T-cell (primary cell): ENCODE measurements around the gene MAP4K1. TPM values are rescaled to one million over a fixed set of nuclear protein-coding genes. Genes with fewer than 3 reads are reported as not detected.

Experiments
- ATAC-seq, 4 experiments: fragments of 200-7000 bp in 3 of 4; fragments of 150-1000 bp in 1 of 4; cut with Tn5 transposase; replicated peaks in 1 of 4; 1 replicate in 3 of 4; 2 replicates in 1 of 4; pipeline ENCODE4 v1.10.0; 2021; ENCODE audit warnings: moderate library complexity in 3 of 4, mild to moderate bottlenecking in 2 of 4, moderate number of reproducible peaks in 1 of 4
- CTCF ChIA-PET, 2 donors: fragments of 300-600 bp; sonication (Branson Sonifier 250); formaldehyde crosslinking; loops; one replicate each; lab custom pipeline; 2022; ENCODE audit warnings: antibody characterized with exemption in 2 of 2; lab: Charles Lee
- POLR2A ChIA-PET, 2 donors: fragments of 300-600 bp; sonication (Branson Sonifier 250); formaldehyde crosslinking; loops; one replicate each; lab custom pipeline; 2022; ENCODE audit warnings: antibody characterized with exemption in 2 of 2; lab: Charles Lee
- DNase-seq, 35 experiments: peaks; one replicate each; pipeline versions ENCODE4 v3.0.0 to v3.0.0-alpha.2; 2013 to 2023
- H3K27ac ChIP-seq: one replicate; pipeline ENCODE4 v1.5.1; 2013; ENCODE audit warnings: low read length
- H3K27me3 ChIP-seq, 2 experiments: replicated peaks in 1 of 2; 1 replicate in 1 of 2; 2 replicates in 1 of 2; pipeline versions ENCODE4 v1.6.1 to v1.7.0; 2013; ENCODE audit warnings: low read length in 1 of 2, mixed read lengths in 1 of 2; ENCODE audit not compliant: control insufficient read depth in 2 of 2, insufficient read depth in 2 of 2; ENCODE audit errors: extremely low read depth in 1 of 2
- H3K36me3 ChIP-seq, 2 donors: 1 replicate in 1 of 2; 2 replicates in 1 of 2; pipeline versions ENCODE4 v1.6.1 to v1.7.0; 2013; ENCODE audit warnings: low read length in 1 of 2; ENCODE audit not compliant: control insufficient read depth in 2 of 2, insufficient read depth in 1 of 2; ENCODE audit errors: extremely low read depth in 1 of 2
- H3K4me1 ChIP-seq, 2 experiments: 1 replicate in 1 of 2; 2 replicates in 1 of 2; pipeline versions ENCODE4 v1.6.1 to v1.7.0; 2013; ENCODE audit warnings: low read length in 2 of 2, mixed read lengths in 1 of 2; ENCODE audit not compliant: insufficient read depth in 2 of 2, control insufficient read depth in 1 of 2; ENCODE audit errors: extremely low read depth in 1 of 2
- H3K4me3 ChIP-seq, 2 donors: 1 replicate in 1 of 2; 2 replicates in 1 of 2; pipeline versions ENCODE4 v1.5.1 to v1.7.0; 2013; ENCODE audit warnings: mild to moderate bottlenecking in 2 of 2, low read length in 1 of 2, moderate library complexity in 1 of 2; ENCODE audit not compliant: control insufficient read depth in 1 of 2; ENCODE audit errors: extremely low read depth in 1 of 2
- H3K9me3 ChIP-seq: 2 replicates; pipeline ENCODE4 v1.7.0; 2013
- H3K27ac Mint-ChIP-seq, 2 donors: one replicate each; pipeline ENCODE4 v1.8.0; 2020 to 2021; ENCODE audit warnings: mild to moderate bottlenecking in 2 of 2, mixed read lengths in 2 of 2
- H3K27me3 Mint-ChIP-seq, 2 donors: one replicate each; pipeline ENCODE4 v1.8.0; 2021 to 2022; ENCODE audit warnings: mixed read lengths in 2 of 2
- H3K36me3 Mint-ChIP-seq: one replicate; pipeline ENCODE4 v1.8.0; 2021; ENCODE audit warnings: mixed read lengths
- H3K4me1 Mint-ChIP-seq, 3 donors: one replicate each; pipeline ENCODE4 v1.8.0; 2020 to 2022; ENCODE audit warnings: mixed read lengths in 3 of 3, mild to moderate bottlenecking in 1 of 3
- H3K4me3 Mint-ChIP-seq, 3 donors: one replicate each; pipeline ENCODE4 v1.8.0; 2020 to 2022; ENCODE audit warnings: mild to moderate bottlenecking in 3 of 3, mixed read lengths in 3 of 3, moderate library complexity in 3 of 3
- H3K9me3 Mint-ChIP-seq, 3 donors: one replicate each; pipeline ENCODE4 v1.8.0; 2020 to 2022; ENCODE audit warnings: mixed read lengths in 3 of 3
- WGBS: methylation state at CpG from one replicate; pipeline ENCODE4 v1.1.5; 2013; ENCODE audit warnings: missing lambda C conversion rate; ENCODE audit not compliant: insufficient coverage; 5-methylcytosine and 5-hydroxymethylcytosine counted together
- total RNA-seq, 35 experiments: library from RNA in 6 of 35; stranded (reverse) in 6 of 35; fragments of 120-200 nt in 1 of 35; gene quantifications; one replicate each; pipeline versions ENCODE4 v1.2.1 to v1.2.4 and lab custom pipeline; 2013 to 2026

MAP4K1 gene
- total RNA-seq, 5 donors from 2014 or later (not counting 1 experiment from before 2014, with no cell fraction given): 243 to 417 (median 329) TPM

GRCh38 chr19:38655148-38655824 lies 37.5 kb upstream of the MAP4K1 start:
- Histone ChIP-seq H3K9me3 (no peaks in the 10 kb centered on the region), H3K4me1 (peaks cover 30 to 70% of the 10 kb centered on the region in 2 experiments), H3K27me3 (peaks cover 0 to 9% of the 10 kb centered on the region in 2 experiments), H3K4me3 (no peak overlapping the region), H3K27ac (peak overlapping the region; percentile 22), H3K36me3 (no peaks in the 10 kb centered on the region)
- CTCF ChIA-PET: interaction anchor here (0.6 to 1.9 kb wide), 2 partner anchors 8 to 82 kb away, joined by 3 to 8 read pairs; partner anchors contain the start of gene ACTN4 (in 1 of the 2)
- WGBS: 0% methylated on average over 2 of the region's 5 CpGs
- DNase-seq (no peak), ATAC-seq (peak in 3 of 4 experiments; percentile 10 to 34 (median 14))
- H3K4me1 Mint-ChIP-seq: peaks cover 69 to 92% (median 72%) of the 10 kb centered on the region in 3 donors
- peaks cover 11% of the 10 kb centered on the region for H3K36me3 Mint-ChIP-seq
- no peaks in the 10 kb centered on the region for H3K9me3 Mint-ChIP-seq
- H3K27me3 Mint-ChIP-seq: peaks cover 6 to 17% of the 10 kb centered on the region in 2 donors
- peak overlapping the region; percentile 59 to 64 for H3K27ac Mint-ChIP-seq
- peak overlapping the region in 2 of 3 donors; percentile 54 to 67 for H3K4me3 Mint-ChIP-seq
- POLR2A ChIA-PET: interaction anchor here in 1 of 2 donors (0.7 kb wide), 1 partner anchor 23 kb away, joined by 3 read pairs; no protein-coding TSS in a partner anchor

- H3K4me3 Mint-ChIP-seq: peak overlapping the region in 1 of 3 donors; percentile 67
- H3K27me3 Mint-ChIP-seq: peaks cover 6 to 17% of the 10 kb centered on the region in 2 donors
- ATAC-seq: no peak
- H3K4me1 Mint-ChIP-seq: peaks cover 75 to 92% (median 76%) of the 10 kb centered on the region in 3 donors
- H3K36me3 Mint-ChIP-seq: peaks cover 11% of the 10 kb centered on the region
- Histone ChIP-seq H3K36me3 (no peaks in the 10 kb centered on the region), H3K4me3 (no peak overlapping the region), H3K27ac (peak overlapping the region; percentile 22), H3K4me1 (peaks cover 34 to 70% of the 10 kb centered on the region in 2 experiments), H3K27me3 (peaks cover 0 to 15% of the 10 kb centered on the region in 2 experiments), H3K9me3 (no peaks in the 10 kb centered on the region)
- no peaks in the 10 kb centered on the region for H3K9me3 Mint-ChIP-seq
- WGBS: no CpG with 5 or more reads among the region's 6 CpGs
- peak overlapping the region in 1 of 2 donors; percentile 64 for H3K27ac Mint-ChIP-seq
- ChIA-PET POLR2A (no interaction called here), CTCF (interaction anchor here in 1 of 2 donors (0.6 kb wide), 1 partner anchor 83 kb away, joined by 3 read pairs; no protein-coding TSS in a partner anchor)
- no peak for DNase-seq
Observed at GRCh38 chr19:38654628-38655055, 36.9 kb upstream of the MAP4K1 start.

DNA sequence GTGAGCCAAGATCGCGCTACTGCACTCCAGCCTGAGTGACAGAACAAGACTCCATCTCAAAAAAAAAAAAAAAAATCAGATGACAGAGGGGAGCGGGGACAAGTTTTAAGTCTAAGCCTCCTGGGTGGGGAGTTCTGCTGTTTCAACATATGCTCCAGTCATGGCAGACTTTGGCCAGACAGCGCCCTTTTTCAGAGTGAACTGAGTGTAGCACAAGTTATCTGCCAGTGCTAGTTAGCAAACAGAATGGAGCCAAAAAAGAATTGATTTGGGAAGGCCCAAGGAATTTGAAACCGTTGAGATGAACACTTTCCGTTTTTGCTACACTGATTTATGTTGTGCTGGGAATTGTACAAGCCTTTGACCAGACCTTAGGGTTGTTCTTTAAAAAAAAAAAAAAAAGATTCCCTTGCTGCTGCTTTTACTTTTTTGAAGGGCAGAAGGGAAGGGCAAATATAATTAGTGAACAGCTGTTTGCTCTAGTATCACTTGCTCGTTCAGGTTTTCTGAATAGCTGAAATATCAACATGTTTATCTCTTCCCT lies 35.3 kb upstream of the MAP4K1 start:
- Mint-ChIP-seq H3K27me3 (peaks cover 12 to 32% of the 10 kb centered on the region in 2 donors), H3K4me1 (peaks cover 81 to 93% (median 82%) of the 10 kb centered on the region in 3 donors), H3K36me3 (peaks cover 11% of the 10 kb centered on the region), H3K9me3 (no peaks in the 10 kb centered on the region), H3K4me3 (no peak overlapping the region), H3K27ac (peak overlapping the region in 1 of 2 donors; percentile 11)
- Histone ChIP-seq H3K36me3 (no peaks in the 10 kb centered on the region), H3K4me1 (peaks cover 48 to 73% of the 10 kb centered on the region in 2 experiments), H3K4me3 (no peak overlapping the region), H3K9me3 (no peaks in the 10 kb centered on the region), H3K27me3 (peaks cover 0 to 29% of the 10 kb centered on the region in 2 experiments), H3K27ac (no peak overlapping the region)
- 91% methylated on average over 3 of the region's 7 CpGs for WGBS
- CTCF ChIA-PET: interaction anchor here in 1 of 2 donors (0.7 to 1.3 kb wide), 3 partner anchors 11 to 16 kb away, joined by 3 to 4 read pairs (median 4); no protein-coding TSS in a partner anchor
- DNase-seq (no peak), ATAC-seq (no peak)
- POLR2A ChIA-PET: interaction anchor here in 1 of 2 donors (0.5 kb wide), 1 partner anchor 198 kb away, joined by 4 read pairs; no protein-coding TSS in a partner anchor

DNA sequence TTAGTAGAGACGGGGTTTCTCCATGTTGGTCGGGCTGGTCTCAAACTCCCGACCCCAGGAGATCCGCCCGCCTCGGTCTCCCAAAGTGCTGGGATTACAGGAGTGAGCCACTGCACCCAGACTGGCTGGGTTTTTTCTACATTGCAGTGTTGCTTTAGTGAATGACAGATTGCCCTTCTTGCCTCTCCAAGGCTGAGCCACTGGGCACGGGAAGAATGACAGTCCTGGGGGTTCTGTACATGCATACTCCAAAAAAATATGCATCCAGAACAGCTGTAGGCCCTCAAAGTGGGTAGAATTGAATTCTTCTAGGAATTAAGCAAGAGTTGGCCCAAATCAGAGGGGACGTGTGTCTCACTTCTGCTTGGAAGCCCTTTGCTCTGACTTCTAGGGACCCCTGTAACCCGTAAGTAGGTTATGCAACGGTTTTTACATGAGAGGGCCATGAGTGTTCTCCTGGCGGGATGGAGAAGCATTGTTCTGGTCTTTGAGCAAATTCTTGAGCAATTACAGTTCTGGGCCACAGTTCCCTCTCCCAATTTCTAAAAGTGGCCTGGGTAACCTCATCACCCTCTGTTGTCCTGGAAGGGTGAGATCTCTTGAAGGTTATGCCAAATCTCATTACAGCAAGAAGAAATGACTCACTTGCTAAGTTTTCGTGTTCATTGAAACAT lies 33.3 kb upstream of the MAP4K1 start:
- DNase-seq: no peak
- no peak overlapping the region for H3K27ac ChIP-seq
- H3K4me1 ChIP-seq: peaks cover 36 to 62% of the 10 kb centered on the region in 2 experiments
- H3K9me3 ChIP-seq: no peaks in the 10 kb centered on the region
- Mint-ChIP-seq H3K36me3 (peaks cover 11% of the 10 kb centered on the region), H3K4me1 (peaks cover 65 to 78% (median 66%) of the 10 kb centered on the region in 3 donors), H3K4me3 (peak overlapping the region in 1 of 3 donors; percentile 21), H3K27ac (peak overlapping the region; percentile 44 to 59), H3K27me3 (peaks cover 12 to 31% of the 10 kb centered on the region in 2 donors), H3K9me3 (no peaks in the 10 kb centered on the region)
- 88% methylated on average over 10 of the region's 12 CpGs for WGBS
- ATAC-seq: no peak
- peaks cover 0 to 31% of the 10 kb centered on the region in 2 experiments for H3K27me3 ChIP-seq
- no peak overlapping the region for H3K4me3 ChIP-seq
- POLR2A ChIA-PET: no interaction called here
- no peaks in the 10 kb centered on the region for H3K36me3 ChIP-seq
- CTCF ChIA-PET: no interaction called here

- ChIA-PET CTCF (interaction anchor here in 1 of 2 donors (0.7 kb wide), 1 partner anchor 132 kb away, joined by 3 read pairs; no protein-coding TSS in a partner anchor), POLR2A (no interaction called here)
- Histone ChIP-seq H3K9me3 (no peaks in the 10 kb centered on the region), H3K27ac (no peak overlapping the region), H3K4me3 (peak overlapping the region in 1 of 2 donors; percentile 90), H3K27me3 (peaks cover 0 to 31% of the 10 kb centered on the region in 2 experiments), H3K36me3 (no peaks in the 10 kb centered on the region), H3K4me1 (peaks cover 28 to 57% of the 10 kb centered on the region in 2 experiments)
- DNase-seq (no peak), ATAC-seq (no peak)
- WGBS: no CpG with 5 or more reads among the region's 8 CpGs
- Mint-ChIP-seq H3K27me3 (peaks cover 12 to 31% of the 10 kb centered on the region in 2 donors), H3K4me3 (peak overlapping the region; percentile 88 to 98 (median 91)), H3K9me3 (no peaks in the 10 kb centered on the region), H3K36me3 (peaks cover 11% of the 10 kb centered on the region), H3K4me1 (peaks cover 57 to 70% (median 58%) of the 10 kb centered on the region in 3 donors), H3K27ac (peak overlapping the region in 1 of 2 donors; percentile 74)
Observed at GRCh38 chr19:38650172-38650775, 32.5 kb upstream of the MAP4K1 start.
